ENCODE data around the gene TCF7L1.

Gene TCF7L1

GRCh38 chr2:85308896-85309555 is 175.8 kb downstream of the TCF7L1 start:
- peak overlapping the region; percentile 71 for H3K27ac ChIP-seq (replicated peaks)
- H3K27me3 ChIP-seq (ENCODE audit: insufficient read depth, poor library complexity, severe bottlenecking), result no peaks in the 10 kb centered on the region
- TF ChIP-seq GABPA (IDR thresholded peaks at IDR 0.05; ENCODE audit: low read depth) (no peak), POLR2AphosphoS5 (IDR thresholded peaks at IDR 0.05; ENCODE audit: low read depth) (no peak), SPI1 (IDR thresholded peaks at IDR 0.05; ENCODE audit: borderline replicate concordance, low read depth) (no peak), CTCF (IDR thresholded peaks at IDR 0.05; ENCODE audit: insufficient read depth, low read length) (no peak), REST (IDR thresholded peaks at IDR 0.05; ENCODE audit: insufficient replicate concordance, low read depth) (no peak)
- H3K4me3 ChIP-seq (replicated peaks; ENCODE audit: insufficient read depth, low read length), result no peak overlapping the region
- DNase-seq (ENCODE audit: low read depth in 1 of 2, low spot score in 1 of 2), result peak in 1 of 2 experiments; percentile 54

- Histone ChIP-seq H3K27me3 (ENCODE audit: insufficient read depth, poor library complexity, severe bottlenecking) (no peaks in the 10 kb centered on the region), H3K4me3 (replicated peaks; ENCODE audit: insufficient read depth, low read length) (peak overlapping the region; percentile 42), H3K27ac (replicated peaks) (peak overlapping the region; percentile 71)
- TF ChIP-seq REST (IDR thresholded peaks at IDR 0.05; ENCODE audit: insufficient replicate concordance, low read depth) (no peak), CTCF (IDR thresholded peaks at IDR 0.05; ENCODE audit: insufficient read depth, low read length) (no peak), GABPA (IDR thresholded peaks at IDR 0.05; ENCODE audit: low read depth) (no peak), POLR2AphosphoS5 (IDR thresholded peaks at IDR 0.05; ENCODE audit: low read depth) (peak; percentile 76; the same call in 1 of the 2 replicates), SPI1 (IDR thresholded peaks at IDR 0.05; ENCODE audit: borderline replicate concordance, low read depth) (peak; percentile 94)
- peak in 1 of 2 experiments; percentile 81 for DNase-seq (ENCODE audit: low read depth in 1 of 2, low spot score in 1 of 2)
These were observed 176.6 kb downstream of the TCF7L1 start for GRCh38 chr2:85309699-85310321.

- TF ChIP-seq POLR2AphosphoS5 (IDR thresholded peaks at IDR 0.05; ENCODE audit: low read depth), result no peak
- no peak for TF ChIP-seq CTCF (IDR thresholded peaks at IDR 0.05; ENCODE audit: insufficient read depth, low read length)
These were observed 177.1 kb downstream of the TCF7L1 start for GRCh38 chr2:85310330-85310729.

More at GRCh38 chr2:85310330-85310729, 177.1 kb downstream of the TCF7L1 start:
- Histone ChIP-seq H3K4me3 (replicated peaks; ENCODE audit: insufficient read depth, low read length) (no peak overlapping the region), H3K27ac (replicated peaks) (peak overlapping the region; percentile 71), H3K27me3 (ENCODE audit: insufficient read depth, poor library complexity, severe bottlenecking) (no peaks in the 10 kb centered on the region)
- DNase-seq (ENCODE audit: low read depth in 1 of 2, low spot score in 1 of 2), result no peak

Measured in HL-60 (cell line).